ENCODE data around the gene OGFOD3.

Gene OGFOD3

GRCh38 chr17:82358465-82359350, 59.7 kb downstream of the OGFOD3 start, which contains the start of gene TEX19:
TSS of gene TEX19 (plus strand) at chr17:82359247. CDS start at chr17:82362151, 2,904 bp downstream.
- H3K4me3 ChIP-seq (ENCODE audit: low read depth, low read length): no peak within 1 kb of the TSS
- no peak for DNase-seq (ENCODE audit: low read depth)
- TF ChIP-seq CTCF (conservative IDR thresholded peaks at IDR 0.05; ENCODE audit: low read depth, low read length): peak; percentile 2

GRCh38 chr17:82357394-82357793, 61.0 kb downstream of the OGFOD3 start:
- no peak for DNase-seq (ENCODE audit: low read depth)
- no peak for TF ChIP-seq CTCF (conservative IDR thresholded peaks at IDR 0.05; ENCODE audit: low read depth, low read length)

DNA sequence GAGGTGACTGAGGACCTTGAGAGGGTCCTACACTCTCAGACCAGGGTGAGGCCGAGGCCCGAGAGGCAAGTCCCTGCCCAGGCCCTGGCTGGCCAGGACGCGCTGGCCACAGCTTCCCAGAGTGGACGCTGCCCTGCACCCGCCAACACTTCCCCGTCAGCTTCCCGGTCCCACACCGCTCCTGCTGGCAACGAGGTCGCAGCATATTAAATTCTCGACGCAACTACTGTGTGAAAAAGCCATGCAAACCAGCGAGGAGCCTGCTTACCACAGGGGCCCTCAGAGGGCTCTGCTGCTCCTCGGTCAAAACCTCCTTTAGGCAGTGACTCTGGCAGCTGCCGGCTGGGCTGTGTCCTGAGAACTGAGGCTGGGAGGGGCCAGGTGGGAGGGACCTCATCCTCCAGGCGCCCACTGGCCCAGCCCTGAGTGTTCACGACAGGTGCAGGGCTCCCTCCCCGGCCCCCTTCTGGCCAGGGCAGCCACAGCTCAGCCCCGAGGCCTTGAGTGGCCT, 61.5 kb downstream of the OGFOD3 start:
- no peak for TF ChIP-seq CTCF (conservative IDR thresholded peaks at IDR 0.05; ENCODE audit: low read depth, low read length)
- H3K4me3 ChIP-seq (ENCODE audit: low read depth, low read length): no peak overlapping the region
- no peak for DNase-seq (ENCODE audit: low read depth)

More at GRCh38 chr17:82357394-82357793, 61.0 kb downstream of the OGFOD3 start:
- H3K4me3 ChIP-seq (ENCODE audit: low read depth, low read length): no peak overlapping the region

DNA sequence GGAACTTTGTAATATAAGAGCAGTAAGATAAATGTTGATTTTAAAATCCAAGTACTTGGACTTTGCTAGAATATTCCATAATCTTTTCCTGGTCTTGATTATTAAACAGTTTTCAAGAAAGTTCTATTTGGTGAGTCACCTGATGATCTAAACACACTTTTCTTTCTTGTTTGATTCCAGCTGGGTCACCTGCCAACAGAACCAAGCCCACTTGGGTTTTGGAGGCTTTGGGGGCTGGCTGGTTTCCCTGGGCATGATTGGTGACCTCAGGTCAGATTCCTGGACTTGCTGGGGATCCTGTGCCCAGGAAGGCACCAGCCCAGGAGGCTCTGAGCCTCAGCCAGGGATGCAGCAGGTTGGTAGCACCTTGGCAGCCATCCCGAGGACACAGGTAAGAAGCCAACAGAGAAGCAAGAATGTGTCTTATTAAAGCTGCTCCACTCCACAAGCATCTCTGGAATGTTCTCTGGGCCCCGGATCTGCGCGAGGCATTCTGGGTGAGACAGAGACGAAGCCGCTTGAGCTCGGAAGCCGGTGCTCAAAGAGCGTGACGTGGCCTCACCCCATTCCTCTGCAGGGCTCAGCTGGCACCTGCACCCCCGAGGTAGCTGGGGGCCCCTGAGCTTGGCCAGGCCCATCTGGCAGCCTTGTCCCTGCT, 62.5 kb downstream of the OGFOD3 start:
- DNase-seq (ENCODE audit: low read depth): peak; percentile 22
- no peak overlapping the region for H3K4me3 ChIP-seq (ENCODE audit: low read depth, low read length)
- TF ChIP-seq CTCF (conservative IDR thresholded peaks at IDR 0.05; ENCODE audit: low read depth, low read length): no peak

GRCh38 chr17:82354804-82355308, 63.5 kb downstream of the OGFOD3 start:
- TF ChIP-seq CTCF (conservative IDR thresholded peaks at IDR 0.05; ENCODE audit: low read depth, low read length): no peak
- H3K4me3 ChIP-seq (ENCODE audit: low read depth, low read length): no peak overlapping the region
- DNase-seq (ENCODE audit: low read depth): no peak

DNA sequence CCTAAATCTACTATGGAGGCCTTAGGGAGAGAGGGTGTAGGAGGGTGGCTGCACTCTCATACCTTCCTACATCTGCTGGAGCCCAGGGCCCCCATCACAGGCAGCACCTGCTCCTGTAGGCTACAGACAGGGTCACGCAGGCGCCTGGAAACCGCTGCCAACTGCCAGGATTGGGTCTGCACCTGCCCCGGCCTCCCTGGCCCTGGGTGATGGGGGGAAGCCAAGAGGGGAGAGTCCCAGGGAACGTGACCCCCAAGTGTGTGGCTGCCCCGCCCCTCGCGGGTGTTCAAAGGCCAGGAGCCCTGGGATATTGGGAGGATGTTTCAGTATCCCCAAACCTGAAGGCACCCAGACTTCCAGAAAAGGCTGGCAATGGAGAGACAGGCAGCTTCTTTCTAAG, 64.9 kb downstream of the OGFOD3 start:
- TF ChIP-seq CTCF (conservative IDR thresholded peaks at IDR 0.05; ENCODE audit: low read depth, low read length): no peak
- no peak overlapping the region for H3K4me3 ChIP-seq (ENCODE audit: low read depth, low read length)
- no peak for DNase-seq (ENCODE audit: low read depth)
